Keratinocyte (primary cell): ENCODE measurements around the gene BORCS5.

Source experiments
- EZH2 ChIP-seq: IDR thresholded peaks from one replicate; pipeline ENCODE4 v1.6.1; 2012; ENCODE audit warnings: inconsistent platforms, mild to moderate bottlenecking, low read length, moderate library complexity
- TF ChIP-seq, protein P1 (sequence below), 3 experiments: IDR thresholded peaks in 1 of 3; conservative IDR thresholded peaks in 1 of 3; optimal IDR thresholded peaks in 1 of 3; 2 replicates in 2 of 3; 3 replicates in 1 of 3; pipeline versions ENCODE3 to v1.5.1; 2011; ENCODE audit warnings: low read length in 3 of 3, mild to moderate bottlenecking in 3 of 3, moderate library complexity in 2 of 3, control low read depth in 1 of 3, inconsistent platforms in 1 of 3; ENCODE audit not compliant: insufficient read depth in 2 of 3; ENCODE audit errors: extremely low read depth in 1 of 3

DNA sequence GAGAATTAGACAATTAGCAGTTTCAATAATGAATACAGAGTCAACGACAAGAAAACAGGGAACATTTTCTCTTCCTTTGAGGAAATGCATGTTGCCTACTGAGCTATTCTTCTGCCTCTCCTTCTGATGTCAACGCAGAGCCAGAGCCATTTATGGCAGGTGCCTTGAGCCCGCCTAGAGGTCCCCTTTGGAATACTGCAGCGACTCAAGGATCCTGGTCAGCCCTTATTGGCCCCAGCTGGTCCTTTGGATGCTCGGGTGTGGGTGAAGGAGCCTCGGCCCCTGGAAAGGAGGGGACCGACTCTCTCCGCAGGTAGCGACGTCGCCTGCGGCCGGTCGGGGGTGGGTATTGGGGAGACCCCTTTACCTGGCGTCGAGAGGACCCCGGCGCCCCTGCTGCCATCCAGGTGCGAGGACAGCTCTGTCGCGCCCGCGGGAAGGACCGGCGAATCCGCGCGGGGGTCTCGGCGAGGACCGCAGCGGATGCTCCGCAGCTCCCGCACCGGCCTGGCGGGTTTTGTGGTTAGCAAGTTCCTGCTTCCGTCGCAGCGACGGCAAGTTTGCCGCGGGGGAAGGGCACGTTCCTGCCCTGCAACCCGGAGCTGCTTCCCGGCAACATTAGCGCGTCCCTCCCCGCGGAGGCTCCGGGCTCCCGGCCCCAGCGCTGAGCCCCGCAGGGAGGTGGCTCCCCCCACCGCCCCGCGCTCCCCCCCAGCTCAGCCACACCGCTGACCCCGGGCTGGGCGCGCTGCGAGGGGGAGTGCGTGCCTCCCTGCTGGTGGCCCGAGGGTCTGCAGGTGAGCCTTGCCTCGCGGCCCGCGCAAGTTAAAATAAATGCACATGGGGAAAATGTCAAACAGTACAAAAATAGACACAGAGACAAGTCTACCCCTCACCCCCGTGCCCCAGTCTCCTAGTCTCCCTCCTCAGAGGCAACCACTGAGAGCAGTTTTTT, 6.9 kb upstream of the BORCS5 start, which contains the start of gene MANSC1:
- TF ChIP-seq EZH2: no peak
- TF ChIP-seq, protein P1, sequence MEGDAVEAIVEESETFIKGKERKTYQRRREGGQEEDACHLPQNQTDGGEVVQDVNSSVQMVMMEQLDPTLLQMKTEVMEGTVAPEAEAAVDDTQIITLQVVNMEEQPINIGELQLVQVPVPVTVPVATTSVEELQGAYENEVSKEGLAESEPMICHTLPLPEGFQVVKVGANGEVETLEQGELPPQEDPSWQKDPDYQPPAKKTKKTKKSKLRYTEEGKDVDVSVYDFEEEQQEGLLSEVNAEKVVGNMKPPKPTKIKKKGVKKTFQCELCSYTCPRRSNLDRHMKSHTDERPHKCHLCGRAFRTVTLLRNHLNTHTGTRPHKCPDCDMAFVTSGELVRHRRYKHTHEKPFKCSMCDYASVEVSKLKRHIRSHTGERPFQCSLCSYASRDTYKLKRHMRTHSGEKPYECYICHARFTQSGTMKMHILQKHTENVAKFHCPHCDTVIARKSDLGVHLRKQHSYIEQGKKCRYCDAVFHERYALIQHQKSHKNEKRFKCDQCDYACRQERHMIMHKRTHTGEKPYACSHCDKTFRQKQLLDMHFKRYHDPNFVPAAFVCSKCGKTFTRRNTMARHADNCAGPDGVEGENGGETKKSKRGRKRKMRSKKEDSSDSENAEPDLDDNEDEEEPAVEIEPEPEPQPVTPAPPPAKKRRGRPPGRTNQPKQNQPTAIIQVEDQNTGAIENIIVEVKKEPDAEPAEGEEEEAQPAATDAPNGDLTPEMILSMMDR (optimal IDR thresholded peaks at IDR 0.05 in 1 of 3, IDR thresholded peaks at IDR 0.05 in 1 of 3, conservative IDR thresholded peaks at IDR 0.05 in 1 of 3; ENCODE audit: extremely low read depth in 1 of 3, insufficient read depth in 2 of 3, low read length in 3 of 3): peak; percentile 1 to 36 (median 7)
